ENCODE measurements around the gene ABI1.

DNA sequence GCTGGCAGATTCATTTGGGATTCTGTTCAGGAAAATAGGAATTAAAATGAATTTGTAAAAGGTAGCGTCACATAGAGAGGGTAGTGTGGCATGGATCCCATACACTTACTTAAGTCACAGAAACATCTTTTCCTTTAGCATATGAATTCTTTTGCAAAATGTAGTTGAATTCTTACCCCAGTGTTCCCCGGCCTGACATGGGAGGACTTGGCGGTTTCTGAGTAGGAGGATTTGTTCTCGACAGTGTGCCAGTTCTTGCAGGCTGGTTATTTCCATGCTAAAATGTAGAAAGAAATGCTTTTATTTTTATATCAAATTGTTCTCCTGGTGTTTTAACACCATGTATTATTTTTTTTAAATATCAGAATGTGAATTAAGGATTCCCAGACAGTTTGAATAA, 90.7 kb downstream of the ABI1 start:
- TF ChIP-seq JUN (IDR thresholded peaks at IDR 0.05; ENCODE audit: borderline replicate concordance, insufficient read depth, insufficient read length, low read depth), result no peak
- no peak for TF ChIP-seq POLR2AphosphoS5 (IDR thresholded peaks at IDR 0.05; ENCODE audit: insufficient read depth, low read depth, low read length)
- TF ChIP-seq, protein P1, sequence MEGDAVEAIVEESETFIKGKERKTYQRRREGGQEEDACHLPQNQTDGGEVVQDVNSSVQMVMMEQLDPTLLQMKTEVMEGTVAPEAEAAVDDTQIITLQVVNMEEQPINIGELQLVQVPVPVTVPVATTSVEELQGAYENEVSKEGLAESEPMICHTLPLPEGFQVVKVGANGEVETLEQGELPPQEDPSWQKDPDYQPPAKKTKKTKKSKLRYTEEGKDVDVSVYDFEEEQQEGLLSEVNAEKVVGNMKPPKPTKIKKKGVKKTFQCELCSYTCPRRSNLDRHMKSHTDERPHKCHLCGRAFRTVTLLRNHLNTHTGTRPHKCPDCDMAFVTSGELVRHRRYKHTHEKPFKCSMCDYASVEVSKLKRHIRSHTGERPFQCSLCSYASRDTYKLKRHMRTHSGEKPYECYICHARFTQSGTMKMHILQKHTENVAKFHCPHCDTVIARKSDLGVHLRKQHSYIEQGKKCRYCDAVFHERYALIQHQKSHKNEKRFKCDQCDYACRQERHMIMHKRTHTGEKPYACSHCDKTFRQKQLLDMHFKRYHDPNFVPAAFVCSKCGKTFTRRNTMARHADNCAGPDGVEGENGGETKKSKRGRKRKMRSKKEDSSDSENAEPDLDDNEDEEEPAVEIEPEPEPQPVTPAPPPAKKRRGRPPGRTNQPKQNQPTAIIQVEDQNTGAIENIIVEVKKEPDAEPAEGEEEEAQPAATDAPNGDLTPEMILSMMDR (IDR thresholded peaks at IDR 0.05; ENCODE audit: extremely low read depth in 1 of 2, insufficient read depth in 1 of 2, low read depth in 1 of 2, low read length in 2 of 2), result no peak
- TF ChIP-seq, protein P2, sequence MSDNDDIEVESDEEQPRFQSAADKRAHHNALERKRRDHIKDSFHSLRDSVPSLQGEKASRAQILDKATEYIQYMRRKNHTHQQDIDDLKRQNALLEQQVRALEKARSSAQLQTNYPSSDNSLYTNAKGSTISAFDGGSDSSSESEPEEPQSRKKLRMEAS (IDR thresholded peaks at IDR 0.05; ENCODE audit: insufficient read depth, insufficient read length), result no peak
- TF ChIP-seq MYC (IDR thresholded peaks at IDR 0.05; ENCODE audit: low read depth, low read length), result no peak
